G401 (cell line): Measurements from ENCODE around the gene PLEKHG4B. TPM values are rescaled to one million over a fixed set of nuclear protein-coding genes. Genes with fewer than 3 reads are reported as not detected.

Experiments used
- DNase-seq: peaks from one replicate; pipeline ENCODE4 v3.0.0-alpha.2; 2015; ENCODE audit warnings: low spot score
- in situ Hi-C: cut with HindIII; loops from 2 replicates; pipeline ENCODE4 v1.10.0; 2016; ENCODE audit warnings: low sequenced_read_pairs, mixed read lengths
- total RNA-seq: library from RNA; depleted of rRNA; stranded (reverse); fragments of >200 nt; shearing (Covaris generic); gene quantifications from 2 replicates; pipeline ENCODE4 v1.2.3, GENCODE V29; 2014

The PLEKHG4B gene
- total RNA-seq, 1 experiment from 2014 or later = 4.5 TPM

DNA sequence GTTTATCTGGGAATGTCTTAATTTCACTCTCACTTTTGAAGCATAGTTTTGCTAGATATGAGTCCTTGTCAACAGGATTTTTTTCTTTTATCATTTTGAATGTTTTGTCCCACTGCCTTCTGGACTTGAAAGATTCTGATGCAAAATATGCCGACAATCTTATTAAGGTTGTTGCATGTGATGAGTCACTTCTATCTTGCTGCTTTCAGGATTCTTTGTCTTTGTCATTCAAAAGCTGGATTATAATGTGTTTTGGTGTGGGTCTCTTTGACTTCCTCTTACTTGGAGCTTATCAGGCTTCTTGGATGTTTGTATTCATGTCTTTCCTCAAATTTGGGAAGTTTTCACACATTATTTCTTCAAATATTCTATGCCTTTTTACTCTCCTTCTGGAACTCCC lies 33.8 kb downstream of the PLEKHG4B start:
- no peak for DNase-seq
- in situ Hi-C loops = no loop called here

DNA sequence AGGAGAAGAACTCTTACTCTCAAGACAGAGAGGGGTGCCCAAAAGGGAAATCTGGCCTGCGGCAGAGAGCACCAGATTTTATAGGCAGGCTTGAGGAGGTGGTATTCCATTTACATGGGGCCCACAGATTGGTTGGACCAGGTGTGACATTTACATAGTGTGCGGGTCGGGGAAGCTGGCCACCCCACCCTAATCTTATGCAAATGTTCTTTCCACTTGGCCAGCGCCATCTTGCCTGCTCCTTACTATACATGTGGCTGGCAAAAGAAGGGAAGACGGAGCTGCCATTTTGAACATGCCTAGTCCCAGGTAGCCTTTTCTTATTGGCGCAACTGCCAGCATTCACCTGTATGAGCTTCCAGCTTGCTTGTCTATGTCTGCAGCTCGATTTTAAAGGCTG lies 34.8 kb downstream of the PLEKHG4B start:
- no peak for DNase-seq
- in situ Hi-C loops = no loop called here

DNA sequence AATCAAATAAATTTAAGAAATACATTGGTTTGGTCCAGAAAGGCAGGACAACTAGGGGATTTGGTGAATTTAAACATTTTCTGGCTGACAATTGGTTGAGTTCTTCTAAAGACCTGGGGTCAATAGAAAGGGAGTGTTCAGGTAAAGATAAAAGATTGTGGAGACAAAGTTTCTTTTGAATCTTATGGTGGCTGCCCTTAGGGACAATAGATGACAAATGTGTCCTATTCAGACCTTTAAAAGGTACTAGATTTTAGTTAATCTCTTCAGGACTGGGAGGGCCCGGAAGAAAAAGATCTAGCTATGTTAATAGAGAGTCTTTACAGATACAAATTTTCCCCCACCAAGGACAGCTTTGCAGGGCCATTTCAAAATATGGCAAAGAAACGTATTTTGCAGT lies 35.9 kb downstream of the PLEKHG4B start:
- in situ Hi-C loops = no loop called here
- no peak for DNase-seq

DNA sequence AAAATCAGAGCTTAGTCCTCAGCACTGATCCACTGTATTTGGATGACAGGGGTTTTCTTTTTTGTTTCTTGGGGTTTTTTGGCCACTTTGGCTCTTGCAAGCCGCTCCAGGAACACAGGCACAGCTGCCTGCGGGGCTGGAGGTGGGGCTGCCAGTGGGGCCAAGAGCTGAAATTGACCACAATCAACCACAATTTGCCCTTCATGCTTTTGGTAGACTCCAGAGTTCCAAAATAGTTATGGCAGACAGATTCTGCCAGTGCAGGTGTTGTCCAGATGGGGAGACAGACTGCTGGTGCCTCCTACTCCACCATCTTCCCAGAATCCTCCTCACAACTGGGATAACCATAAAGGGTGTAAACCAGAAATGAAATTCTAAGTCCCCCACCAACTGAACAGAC lies 36.5 kb downstream of the PLEKHG4B start:
- in situ Hi-C loops = no loop called here

DNA sequence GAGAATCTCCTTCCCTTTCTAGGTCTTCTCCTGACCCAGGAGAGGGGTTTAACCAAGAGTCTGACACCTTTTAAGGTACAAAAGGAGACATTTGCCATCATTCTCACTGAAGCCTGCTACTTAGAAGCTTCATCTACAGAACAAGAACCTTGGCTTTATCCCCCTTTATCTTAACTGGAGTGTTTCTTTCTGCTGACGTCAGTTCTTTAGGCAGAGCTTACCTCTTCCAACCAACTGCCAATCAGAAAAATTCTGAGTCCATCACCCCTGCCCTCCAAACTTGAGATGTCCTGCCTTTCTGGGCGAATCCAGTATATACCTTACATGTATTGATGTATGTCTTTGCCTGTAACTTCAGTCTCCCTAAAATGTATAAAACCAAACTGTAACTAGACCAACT lies 37.2 kb downstream of the PLEKHG4B start:
- in situ Hi-C loops = no loop called here
- DNase-seq = no peak

More for the DNA sequence above, 36.5 kb downstream of the PLEKHG4B start:
- DNase-seq = no peak

DNA sequence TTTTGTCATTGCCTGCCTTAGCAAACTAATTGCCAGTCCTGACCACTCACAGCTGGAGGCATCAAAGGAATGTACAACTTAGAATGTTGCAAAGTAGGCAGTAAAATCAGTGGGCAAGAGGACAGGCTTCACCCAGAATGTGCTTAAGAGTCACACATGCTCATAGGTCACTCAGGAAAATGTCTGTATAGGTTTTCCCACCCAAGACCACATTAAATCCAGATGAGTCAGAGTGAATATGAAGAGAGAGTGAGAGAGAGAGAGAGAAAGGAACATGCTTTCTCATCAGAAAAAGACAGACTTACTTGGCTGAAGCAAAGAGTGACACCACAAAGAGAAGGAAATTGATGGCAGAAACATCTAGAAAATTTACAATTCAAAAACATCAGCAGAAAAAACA lies 37.9 kb downstream of the PLEKHG4B start:
- in situ Hi-C loops = no loop called here
- no peak for DNase-seq

DNA sequence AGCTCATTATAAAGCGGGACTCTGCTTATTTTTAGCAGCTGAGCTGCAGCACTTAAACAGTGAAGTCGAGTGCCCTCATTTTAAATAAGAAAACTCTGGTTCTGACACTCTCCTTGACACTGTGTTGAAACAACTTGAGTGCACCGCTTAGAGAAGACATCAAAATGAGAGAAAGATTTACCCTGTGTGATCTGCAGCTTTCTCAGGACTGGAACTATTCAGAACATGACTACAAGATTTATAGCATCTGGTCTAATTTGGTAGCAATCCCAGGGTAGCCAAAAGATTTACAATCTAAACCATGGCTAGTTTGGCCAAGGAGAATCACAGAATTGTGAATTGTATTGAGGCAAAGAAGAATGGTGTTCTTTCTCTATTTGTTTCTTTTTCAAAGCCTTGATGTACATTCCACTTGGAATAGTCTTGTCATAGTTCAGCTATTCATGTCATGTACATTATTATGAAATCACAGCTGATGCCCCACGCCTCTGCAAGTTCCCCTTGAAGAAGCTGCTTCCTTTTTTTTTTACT lies 38.7 kb downstream of the PLEKHG4B start:
- no peak for DNase-seq
- in situ Hi-C loops = no loop called here

DNA sequence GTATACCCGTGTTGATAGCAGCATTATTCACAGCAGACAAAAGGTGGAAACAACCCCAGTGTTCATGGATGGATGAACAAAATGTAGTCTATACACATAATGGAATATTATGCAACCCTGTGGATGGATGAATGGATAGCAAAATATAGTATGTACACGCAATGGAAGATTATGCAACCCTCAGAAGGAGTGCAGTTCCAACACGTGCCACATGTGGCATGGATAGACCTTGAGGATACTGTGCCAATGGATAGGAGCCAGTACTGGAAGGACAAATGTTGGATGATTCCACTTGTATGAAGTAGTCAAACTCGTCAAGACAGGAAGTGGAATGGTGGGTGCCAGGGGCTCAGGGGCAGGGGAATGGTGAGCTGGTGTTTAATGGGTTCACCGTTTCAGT lies 44.9 kb downstream of the PLEKHG4B start:
- no peak for DNase-seq
- in situ Hi-C loops = no loop called here

DNA sequence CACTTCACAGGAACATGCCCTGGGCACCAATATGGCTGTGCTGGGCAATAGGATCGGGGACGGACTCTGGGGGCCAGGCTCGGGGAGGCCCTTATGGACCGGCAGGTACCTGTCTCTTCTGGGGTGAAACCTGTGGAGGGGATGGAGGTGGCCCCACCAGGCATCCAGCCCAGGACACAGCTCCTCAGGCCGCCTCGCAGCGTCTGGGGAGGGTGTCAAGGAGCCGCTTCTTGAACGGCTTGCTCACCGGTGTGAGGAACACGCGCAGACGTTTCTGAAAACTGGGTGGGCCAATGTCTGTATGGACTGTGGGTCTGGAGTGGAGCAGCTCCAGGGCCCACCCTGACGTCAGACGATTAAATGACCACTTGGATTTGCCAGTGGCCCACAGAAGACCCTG lies 45.8 kb downstream of the PLEKHG4B start:
- no peak for DNase-seq
- in situ Hi-C loops = no loop called here

DNA sequence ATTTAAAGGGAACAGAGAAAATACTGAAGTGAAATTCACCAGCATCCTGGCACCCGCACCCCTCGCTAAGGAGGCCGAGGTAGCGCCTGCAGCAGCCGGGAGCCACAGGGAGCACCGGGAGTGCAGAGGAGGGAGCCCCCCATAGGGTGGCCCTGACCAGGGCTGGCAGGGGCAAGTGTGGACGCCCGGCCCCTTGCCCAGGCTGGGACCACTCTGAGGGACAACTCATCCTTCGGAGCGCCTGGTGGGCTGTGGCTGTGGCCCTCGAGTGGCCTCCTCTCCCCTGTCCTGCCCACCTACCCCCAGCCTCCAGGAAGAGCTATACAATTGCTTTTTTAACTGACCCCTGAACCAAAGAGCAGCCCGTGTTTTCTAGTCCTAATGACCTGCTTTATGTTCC lies 47.0 kb downstream of the PLEKHG4B start:
- in situ Hi-C loops = no loop called here
- no peak for DNase-seq

DNA sequence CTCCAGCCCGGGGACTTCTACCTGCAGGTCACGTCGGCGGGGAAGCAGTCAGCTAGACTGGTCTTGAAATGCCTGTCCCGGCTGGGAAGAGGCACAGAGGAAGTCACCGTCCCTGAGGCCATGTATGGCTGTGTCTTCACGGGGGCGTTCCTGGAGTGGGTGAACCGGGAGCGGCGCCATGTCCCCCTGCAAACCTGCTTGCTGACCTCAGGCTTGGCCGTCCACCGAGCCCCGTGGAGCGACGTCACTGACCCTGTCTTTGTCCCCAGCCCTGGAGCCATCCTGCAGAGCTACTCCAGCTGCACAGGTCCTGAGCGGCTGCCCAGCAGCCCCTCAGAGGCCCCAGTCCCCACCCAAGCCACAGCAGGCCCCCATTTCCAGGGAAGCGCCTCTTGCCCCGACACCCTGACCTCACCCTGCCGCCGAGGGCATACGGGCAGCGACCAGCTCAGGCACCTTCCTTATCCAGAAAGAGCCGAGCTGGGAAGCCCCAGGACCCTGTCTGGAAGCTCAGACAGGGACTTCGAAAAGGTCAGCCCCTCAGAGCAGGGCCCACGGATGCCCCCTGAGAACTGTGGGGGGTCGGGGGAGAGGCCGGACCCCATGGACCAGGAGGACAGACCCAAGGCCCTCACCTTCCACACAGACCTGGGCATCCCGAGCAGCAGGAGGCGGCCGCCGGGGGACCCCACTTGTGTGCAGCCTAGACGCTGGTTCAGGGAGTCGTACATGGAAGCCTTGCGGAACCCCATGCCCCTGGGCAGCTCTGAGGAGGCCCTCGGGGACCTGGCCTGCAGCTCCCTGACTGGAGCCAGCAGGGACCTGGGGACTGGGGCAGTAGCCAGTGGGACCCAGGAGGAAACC lies 47.8 kb downstream of the PLEKHG4B start:
- in situ Hi-C loops = no loop called here
- no peak for DNase-seq

DNA sequence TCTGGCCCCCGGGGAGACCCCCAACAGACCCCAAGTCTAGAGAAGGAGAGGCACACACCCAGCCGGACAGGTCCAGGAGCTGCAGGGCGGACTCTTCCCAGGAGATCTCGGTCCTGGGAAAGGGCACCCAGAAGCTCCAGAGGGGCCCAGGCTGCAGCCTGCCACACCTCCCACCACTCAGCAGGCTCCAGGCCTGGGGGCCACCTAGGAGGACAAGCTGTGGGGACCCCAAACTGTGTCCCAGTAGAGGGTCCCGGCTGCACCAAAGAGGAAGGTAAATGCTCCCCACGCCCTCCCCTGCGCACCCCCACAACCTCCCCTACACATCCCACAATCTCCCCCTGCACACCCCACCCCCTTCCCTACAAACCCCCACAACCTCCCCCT lies 48.5 kb downstream of the PLEKHG4B start:
- no peak for DNase-seq
- in situ Hi-C loops = no loop called here

DNA sequence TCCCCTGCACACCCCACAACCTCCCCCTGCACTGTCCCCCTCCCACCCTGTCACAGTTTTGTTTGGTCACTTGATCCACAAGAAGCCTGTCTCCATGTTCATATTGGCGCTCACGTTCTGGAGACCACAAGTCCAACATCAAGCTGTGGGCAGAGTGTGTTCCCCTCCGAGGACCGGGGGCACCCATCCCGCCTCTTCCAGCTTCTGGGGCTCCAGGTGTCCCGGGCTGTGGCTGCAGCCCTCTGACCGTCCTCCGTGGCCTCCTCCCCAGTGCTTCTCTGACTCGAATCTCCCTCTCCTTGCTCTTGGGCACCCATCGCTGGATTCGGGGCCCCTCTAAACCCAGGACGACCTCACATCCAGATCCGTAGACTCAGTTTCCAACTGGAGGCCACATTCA lies 49.2 kb downstream of the PLEKHG4B start:
- in situ Hi-C loops = no loop called here
- DNase-seq = no peak

DNA sequence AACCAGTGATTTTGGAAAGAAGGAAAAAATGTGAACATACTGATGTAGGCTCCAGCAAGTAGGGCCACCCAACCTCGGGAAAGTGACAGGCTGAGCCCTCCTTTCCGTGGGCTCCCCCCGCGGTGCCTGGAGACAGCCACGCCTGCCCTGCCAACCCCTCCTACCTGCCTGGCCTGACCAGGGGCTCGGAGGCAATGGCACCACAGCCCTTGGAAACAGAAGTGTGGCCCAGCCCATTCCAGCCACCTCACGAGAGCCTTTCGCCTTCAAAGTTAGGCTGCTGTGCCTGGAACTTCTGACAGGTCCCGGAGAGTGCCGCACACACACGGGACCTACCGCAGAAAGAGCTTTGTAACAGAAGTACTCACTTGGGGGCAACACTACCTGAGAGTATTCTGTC lies 49.8 kb downstream of the PLEKHG4B start:
- in situ Hi-C loops = no loop called here
- DNase-seq = no peak

DNA sequence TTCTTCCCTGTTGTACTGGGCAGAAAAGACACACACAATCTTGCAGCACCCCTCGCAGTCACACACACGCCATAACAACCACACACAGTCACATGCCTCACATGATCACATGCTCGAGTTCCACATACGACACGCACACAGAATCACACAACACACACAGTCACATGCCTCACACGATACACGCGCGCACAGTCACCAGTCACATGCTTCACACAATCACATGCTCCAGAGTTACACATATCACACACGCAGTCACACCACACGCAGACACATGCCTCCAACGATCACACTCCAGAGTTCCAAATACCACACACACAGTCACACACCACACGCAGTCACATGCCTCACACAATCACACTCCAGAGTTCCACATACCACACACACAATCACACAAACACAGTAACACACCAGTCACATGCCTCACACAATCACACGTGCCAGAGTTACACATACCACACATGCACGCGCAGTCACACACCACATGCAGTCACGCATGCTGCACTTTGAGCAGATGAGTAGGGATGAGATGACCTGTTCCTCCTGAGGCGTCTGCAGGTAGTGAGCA lies 50.4 kb downstream of the PLEKHG4B start:
- DNase-seq = no peak
- in situ Hi-C loops = no loop called here

DNA sequence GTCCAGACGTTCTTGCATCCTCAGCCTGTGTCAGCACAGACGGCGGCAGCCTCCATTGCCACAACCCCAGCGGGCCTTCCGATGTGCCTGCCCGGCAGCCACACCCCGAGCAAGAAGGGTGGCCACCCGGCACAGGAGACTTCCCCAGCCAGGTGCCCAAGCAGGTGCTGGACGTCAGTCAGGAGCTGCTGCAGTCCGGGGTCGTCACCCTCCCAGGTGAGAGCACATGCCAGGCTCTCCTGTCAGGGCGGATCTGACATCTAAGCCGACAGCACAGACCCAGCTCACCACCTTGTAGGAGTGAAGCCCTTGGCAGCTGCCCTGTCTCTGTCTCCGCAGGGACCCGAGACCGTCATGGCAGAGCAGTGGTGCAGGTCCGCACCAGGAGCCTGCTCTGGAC lies 51.1 kb downstream of the PLEKHG4B start:
- DNase-seq = no peak
- in situ Hi-C loops = no loop called here

DNA sequence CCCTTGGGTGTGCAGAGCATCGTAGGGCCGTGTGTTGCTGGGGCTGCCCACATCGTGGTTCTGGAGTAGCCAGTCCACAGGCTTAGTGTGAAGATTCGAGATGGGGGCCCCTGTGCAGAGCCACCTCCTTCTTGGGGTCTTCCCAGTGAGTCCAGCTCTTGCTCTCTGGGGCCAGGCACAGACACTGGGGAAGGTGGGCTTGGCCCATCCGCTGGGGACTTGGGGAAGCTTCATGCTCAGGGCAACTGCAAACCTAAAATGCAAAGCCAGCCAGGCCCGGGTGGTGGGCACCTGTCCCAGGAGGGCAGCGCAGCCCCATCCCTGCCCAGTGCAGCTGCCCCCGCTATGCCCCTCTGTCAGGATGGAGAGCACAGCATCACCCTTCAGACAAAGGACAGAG lies 53.0 kb downstream of the PLEKHG4B start:
- in situ Hi-C loops = no loop called here
- no peak for DNase-seq

DNA sequence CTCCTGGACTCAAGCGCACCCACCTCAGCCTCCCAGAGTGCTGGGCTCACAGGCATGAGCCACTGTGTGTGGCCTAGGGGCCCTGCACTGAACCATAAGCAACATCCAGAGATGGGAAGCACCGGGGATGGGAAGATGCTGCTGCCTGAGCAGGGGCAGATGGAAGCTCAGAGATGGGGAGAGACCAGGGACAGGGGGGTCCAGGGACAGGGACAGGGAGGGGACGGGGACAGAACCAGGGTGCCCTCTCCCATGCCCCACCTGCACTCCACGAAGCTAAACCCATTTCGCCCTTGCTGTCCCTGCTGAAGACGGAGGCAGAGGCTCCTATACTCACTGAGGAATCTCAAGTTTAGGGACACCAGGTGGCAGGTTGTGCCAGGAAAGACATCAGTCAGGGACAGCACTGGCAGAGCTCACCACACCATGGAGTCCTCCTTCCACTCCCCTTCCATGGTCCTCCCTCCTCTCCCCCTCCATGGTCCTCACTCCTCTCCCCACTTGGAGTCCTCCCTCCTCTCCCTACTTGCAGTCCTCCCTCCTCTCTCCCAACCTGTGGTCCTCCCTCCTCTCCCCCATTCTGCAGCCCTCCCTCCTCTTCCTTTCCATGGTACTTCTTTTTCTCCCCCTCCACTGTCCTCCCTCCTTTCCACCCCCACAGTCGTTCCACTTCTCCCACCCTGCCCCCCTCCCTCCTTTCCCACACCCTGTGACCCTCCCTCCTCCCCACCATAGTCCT lies 53.8 kb downstream of the PLEKHG4B start:
- DNase-seq = no peak
- in situ Hi-C loops = no loop called here

DNA sequence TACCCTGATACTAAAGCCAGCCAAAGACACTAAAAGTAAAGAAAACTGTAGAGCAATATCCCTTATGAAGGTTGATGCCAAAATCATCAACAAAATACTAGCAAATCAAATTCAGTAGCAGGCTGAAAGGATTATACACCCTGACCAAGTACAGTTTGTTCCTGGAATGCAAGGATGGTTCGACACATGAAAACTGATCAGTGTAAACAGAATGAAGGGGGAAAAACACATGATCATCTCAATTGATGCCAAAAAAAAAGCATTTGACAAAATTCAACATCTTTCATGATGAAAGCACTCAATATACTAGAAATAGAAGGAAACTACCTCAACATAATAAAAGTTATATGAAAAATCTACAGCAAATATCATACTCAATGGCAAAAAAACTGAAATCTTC lies 55.8 kb downstream of the PLEKHG4B start:
- DNase-seq = no peak
- in situ Hi-C loops = no loop called here
